ENCODE measurements around the gene RAI2.

The RAI2 gene

DNA sequence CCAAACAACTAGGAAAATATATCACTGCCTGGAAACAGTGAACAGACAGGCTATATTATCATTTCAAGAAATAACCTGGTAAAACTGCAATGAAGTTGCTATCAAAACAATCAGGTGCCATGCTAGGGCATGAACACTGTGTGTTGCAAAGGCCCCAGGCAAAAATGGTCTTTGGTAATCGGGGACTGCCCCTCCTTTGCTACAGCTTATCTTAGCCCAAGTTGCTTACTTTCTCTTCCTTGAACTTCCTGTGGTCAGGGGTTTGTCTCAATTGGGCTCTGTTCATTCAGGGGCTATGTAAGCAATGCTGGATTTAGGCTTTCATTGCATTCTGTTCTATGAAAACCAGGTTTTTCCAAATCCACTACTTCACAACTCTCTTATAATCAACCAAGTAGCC, 93.4 kb downstream of the RAI2 start:
- in situ Hi-C loops (cut with HindIII; ENCODE audit: low sequenced_read_pairs) = no loop called here
- no peak overlapping the region for H3K4me3 ChIP-seq (ENCODE audit: low read depth, low read length)
- no peak for DNase-seq (ENCODE audit: low read depth, low spot score)
- no peak for TF ChIP-seq CTCF (IDR thresholded peaks at IDR 0.05; ENCODE audit: low read depth, low read length)

- no peak for DNase-seq (ENCODE audit: low read depth, low spot score)
- in situ Hi-C loops (cut with HindIII; ENCODE audit: low sequenced_read_pairs) = no loop called here
- no peak overlapping the region for H3K4me3 ChIP-seq (ENCODE audit: low read depth, low read length)
- no peak for TF ChIP-seq CTCF (IDR thresholded peaks at IDR 0.05; ENCODE audit: low read depth, low read length)
Measured at GRCh38 chrX:17759990-17760389, 101.1 kb downstream of the RAI2 start.

GRCh38 chrX:17758382-17758781, 102.7 kb downstream of the RAI2 start:
- TF ChIP-seq CTCF (IDR thresholded peaks at IDR 0.05; ENCODE audit: low read depth, low read length) = no peak
- no peak for DNase-seq (ENCODE audit: low read depth, low spot score)
- in situ Hi-C loops (cut with HindIII; ENCODE audit: low sequenced_read_pairs) = no loop called here
- no peak overlapping the region for H3K4me3 ChIP-seq (ENCODE audit: low read depth, low read length)

GRCh38 chrX:17750436-17750835, 110.7 kb downstream of the RAI2 start:
- DNase-seq (ENCODE audit: low read depth, low spot score) = no peak
- TF ChIP-seq CTCF (IDR thresholded peaks at IDR 0.05; ENCODE audit: low read depth, low read length) = no peak
- H3K4me3 ChIP-seq (ENCODE audit: low read depth, low read length) = no peak overlapping the region
- in situ Hi-C loops (cut with HindIII; ENCODE audit: low sequenced_read_pairs) = no loop called here
